Vagina (tissue), 2 donors: ENCODE results near the gene MCTP2. TPM values are rescaled to one million over a fixed set of nuclear protein-coding genes. Genes with fewer than 3 reads are reported as not detected.
A peak's percentile ranks its signal among the peaks of the same experiment; 100 is the strongest.

Experiments used
- DNase-seq, 2 donors: peaks; one replicate each; pipeline ENCODE4 v3.0.0-alpha.2; 2017; ENCODE audit errors: extremely low spot score in 2 of 2
- H3K27ac ChIP-seq: fragments of 200-600 bp; sonication (generic); one replicate; pipeline ENCODE4 v1.5.1; 2019
- H3K27me3 ChIP-seq: fragments of 200-600 bp; sonication (generic); one replicate; pipeline ENCODE4 v1.5.1; 2019
- H3K36me3 ChIP-seq, 2 donors: fragments of 200-600 bp; sonication (generic); one replicate each; pipeline ENCODE4 v1.5.1; 2017 to 2019
- H3K4me1 ChIP-seq: fragments of 200-600 bp; sonication (generic); one replicate; pipeline ENCODE4 v1.5.1; 2019
- H3K4me3 ChIP-seq, 2 donors: fragments of 200-600 bp; sonication (generic); 1 replicate in 1 of 2; 2 replicates in 1 of 2; pipeline ENCODE4 v1.5.1; 2016 to 2019
- H3K9me3 ChIP-seq: fragments of 200-600 bp; sonication (generic); one replicate; pipeline ENCODE4 v1.5.1; 2019
- POLR2A ChIP-seq, 2 donors: fragments of 450-650 bp; IDR thresholded peaks; one replicate each; pipeline ENCODE4 v1.6.1; 2017; ENCODE audit warnings: antibody characterized with exemption in 2 of 2, mild to moderate bottlenecking in 2 of 2, moderate library complexity in 2 of 2
- POLR2AphosphoS5 ChIP-seq, 2 donors: sonication (generic); formaldehyde crosslinking; IDR thresholded peaks; one replicate each; pipeline ENCODE4 v1.9.0; 2017; ENCODE audit warnings: antibody characterized with exemption in 2 of 2, mild to moderate bottlenecking in 2 of 2, low read depth in 1 of 2; ENCODE audit not compliant: insufficient read depth in 1 of 2
- intact Hi-C: fragments of 100-400 bp; cut with DNase I; formaldehyde crosslinking; loops from one replicate; pipeline ENCODE4 v1.15.1; 2023
- total RNA-seq: library from RNA; depleted of rRNA; stranded (reverse); fragments of >200 nt; gene quantifications from one replicate; pipeline ENCODE4 v1.2.3, GENCODE V29; 2016
- TF ChIP-seq, protein P1 (sequence below), 3 experiments: fragments of 450-650 bp in 2 of 3; fragments of 200-600 bp in 1 of 3; sonication (generic) in 1 of 3; IDR thresholded peaks; one replicate each; pipeline ENCODE4 v1.5.1; 2017 to 2019; ENCODE audit warnings: antibody characterized with exemption in 3 of 3, mild to moderate bottlenecking in 2 of 3, moderate library complexity in 2 of 3

The MCTP2 gene
- total RNA-seq, 1 donor from 2014 or later = 21.1 TPM

GRCh38 chr15:94314639-94315038 lies 83.3 kb downstream of the MCTP2 start:
- Histone ChIP-seq H3K4me3 (no peak overlapping the region), H3K9me3 (no peaks in the 10 kb centered on the region), H3K36me3 (no peaks in the 10 kb centered on the region), H3K27me3 (no peaks in the 10 kb centered on the region), H3K27ac (no peak overlapping the region), H3K4me1 (no peaks in the 10 kb centered on the region)
- TF ChIP-seq, protein P1, sequence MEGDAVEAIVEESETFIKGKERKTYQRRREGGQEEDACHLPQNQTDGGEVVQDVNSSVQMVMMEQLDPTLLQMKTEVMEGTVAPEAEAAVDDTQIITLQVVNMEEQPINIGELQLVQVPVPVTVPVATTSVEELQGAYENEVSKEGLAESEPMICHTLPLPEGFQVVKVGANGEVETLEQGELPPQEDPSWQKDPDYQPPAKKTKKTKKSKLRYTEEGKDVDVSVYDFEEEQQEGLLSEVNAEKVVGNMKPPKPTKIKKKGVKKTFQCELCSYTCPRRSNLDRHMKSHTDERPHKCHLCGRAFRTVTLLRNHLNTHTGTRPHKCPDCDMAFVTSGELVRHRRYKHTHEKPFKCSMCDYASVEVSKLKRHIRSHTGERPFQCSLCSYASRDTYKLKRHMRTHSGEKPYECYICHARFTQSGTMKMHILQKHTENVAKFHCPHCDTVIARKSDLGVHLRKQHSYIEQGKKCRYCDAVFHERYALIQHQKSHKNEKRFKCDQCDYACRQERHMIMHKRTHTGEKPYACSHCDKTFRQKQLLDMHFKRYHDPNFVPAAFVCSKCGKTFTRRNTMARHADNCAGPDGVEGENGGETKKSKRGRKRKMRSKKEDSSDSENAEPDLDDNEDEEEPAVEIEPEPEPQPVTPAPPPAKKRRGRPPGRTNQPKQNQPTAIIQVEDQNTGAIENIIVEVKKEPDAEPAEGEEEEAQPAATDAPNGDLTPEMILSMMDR (IDR thresholded peaks at IDR 0.05) = no peak
- no peak for TF ChIP-seq POLR2AphosphoS5 (IDR thresholded peaks at IDR 0.05; ENCODE audit: insufficient read depth in 1 of 2, low read depth in 1 of 2)
- no peak for TF ChIP-seq POLR2A (IDR thresholded peaks at IDR 0.05)
- no peak for DNase-seq
- intact Hi-C loops = no loop called here

GRCh38 chr15:94317211-94317610 lies 85.8 kb downstream of the MCTP2 start:
- no peaks in the 10 kb centered on the region for H3K27me3 ChIP-seq
- no peak for DNase-seq
- intact Hi-C loops = no loop called here
- no peak overlapping the region for H3K27ac ChIP-seq
- H3K36me3 ChIP-seq = no peaks in the 10 kb centered on the region
- H3K4me3 ChIP-seq = no peak overlapping the region
- peaks cover 4% of the 10 kb centered on the region for H3K4me1 ChIP-seq
- no peak for TF ChIP-seq POLR2AphosphoS5 (IDR thresholded peaks at IDR 0.05; ENCODE audit: insufficient read depth in 1 of 2, low read depth in 1 of 2)
- no peak for TF ChIP-seq POLR2A (IDR thresholded peaks at IDR 0.05)
- TF ChIP-seq, protein P1 (IDR thresholded peaks at IDR 0.05) = no peak
- H3K9me3 ChIP-seq = no peaks in the 10 kb centered on the region

GRCh38 chr15:94322141-94322540 lies 90.8 kb downstream of the MCTP2 start:
- H3K4me1 ChIP-seq = peaks cover 23% of the 10 kb centered on the region
- H3K36me3 ChIP-seq = no peaks in the 10 kb centered on the region
- no peaks in the 10 kb centered on the region for H3K27me3 ChIP-seq
- H3K27ac ChIP-seq = no peak overlapping the region
- no peak for TF ChIP-seq POLR2A (IDR thresholded peaks at IDR 0.05)
- H3K4me3 ChIP-seq = no peak overlapping the region
- no peak for DNase-seq
- intact Hi-C loops = no loop called here
- H3K9me3 ChIP-seq = no peaks in the 10 kb centered on the region

DNA sequence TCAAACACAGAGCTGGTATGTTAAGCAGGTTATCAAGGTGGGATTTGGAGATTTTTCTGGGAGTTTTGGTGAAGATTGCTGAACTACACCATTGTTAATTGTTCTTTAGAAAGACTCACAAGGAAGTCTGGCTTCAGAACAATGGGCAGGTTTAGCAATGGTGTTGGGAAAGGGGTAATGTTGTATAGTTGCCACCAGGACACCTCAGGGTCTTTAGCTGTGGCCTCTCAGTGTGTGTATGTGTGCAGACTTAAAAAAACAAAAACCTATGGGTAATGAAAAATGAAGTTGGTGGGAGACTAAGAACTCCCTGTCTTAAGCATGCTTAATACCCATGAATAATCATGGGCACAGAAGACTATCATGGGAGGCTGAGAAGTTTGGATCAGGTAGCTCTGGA lies 91.7 kb downstream of the MCTP2 start:
- H3K36me3 ChIP-seq = no peaks in the 10 kb centered on the region
- H3K27me3 ChIP-seq = no peaks in the 10 kb centered on the region
- TF ChIP-seq, protein P1 (IDR thresholded peaks at IDR 0.05) = no peak
- no peak for TF ChIP-seq POLR2AphosphoS5 (IDR thresholded peaks at IDR 0.05; ENCODE audit: insufficient read depth in 1 of 2, low read depth in 1 of 2)
- TF ChIP-seq POLR2A (IDR thresholded peaks at IDR 0.05) = no peak
- H3K27ac ChIP-seq = no peak overlapping the region
- H3K4me3 ChIP-seq = no peak overlapping the region
- no peaks in the 10 kb centered on the region for H3K9me3 ChIP-seq
- intact Hi-C loops = no loop called here
- peaks cover 23% of the 10 kb centered on the region for H3K4me1 ChIP-seq
- no peak for DNase-seq

GRCh38 chr15:94324117-94324826 lies 92.9 kb downstream of the MCTP2 start:
- intact Hi-C loops = no loop called here
- Histone ChIP-seq H3K27me3 (no peaks in the 10 kb centered on the region), H3K9me3 (no peaks in the 10 kb centered on the region), H3K4me1 (peaks cover 23% of the 10 kb centered on the region), H3K4me3 (no peak overlapping the region), H3K27ac (no peak overlapping the region), H3K36me3 (no peaks in the 10 kb centered on the region)
- no peak for DNase-seq
- TF ChIP-seq POLR2A (IDR thresholded peaks at IDR 0.05) = no peak
- TF ChIP-seq, protein P1 (IDR thresholded peaks at IDR 0.05) = peak; percentile 74 to 92 (median 84)
